SK-N-MC (cell line): ENCODE measurements around the gene SEMA5A.

Experiments used
- EZH2 ChIP-seq: fragments of 200-600 bp; sonication (generic); IDR thresholded peaks from one replicate; pipeline ENCODE4 v1.6.1; 2017; ENCODE audit warnings: antibody characterized with exemption
- FOXP2 ChIP-seq: optimal IDR thresholded peaks from 2 replicates; pipeline ENCODE3; 2011; ENCODE audit warnings: mild to moderate bottlenecking, moderate library complexity; ENCODE audit not compliant: insufficient read depth; ENCODE audit errors: extremely low read length, control extremely low read depth
- POLR2AphosphoS5 ChIP-seq: IDR thresholded peaks from 2 replicates; pipeline ENCODE4 v1.6.1; 2012; ENCODE audit warnings: mild to moderate bottlenecking, low read depth, low read length, borderline replicate concordance

DNA sequence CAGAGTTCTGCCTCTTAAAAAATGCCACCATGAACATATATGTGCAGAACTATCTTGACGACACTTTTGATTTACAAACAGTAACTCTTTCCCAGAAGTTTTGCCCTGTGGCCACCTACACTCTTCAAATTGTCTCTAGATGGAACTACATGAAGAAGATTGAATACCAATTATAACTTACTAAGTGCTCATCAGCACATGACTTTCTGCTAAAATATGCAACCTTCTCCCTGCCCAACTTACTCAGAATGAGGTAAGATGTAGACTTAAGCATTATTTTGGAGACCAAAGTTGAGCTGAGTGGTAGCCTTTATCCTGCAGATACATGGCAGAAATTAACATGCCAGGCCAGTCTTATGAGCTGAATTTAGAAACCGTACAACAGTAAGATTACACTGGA, 105.4 kb downstream of the SEMA5A start:
- TF ChIP-seq EZH2 = no peak
- TF ChIP-seq POLR2AphosphoS5 = no peak
- no peak for TF ChIP-seq FOXP2
